GM18505 (cell line): ENCODE results near the gene FGF4.

Source experiments
- ATAC-seq: cut with Tn5 transposase; IDR thresholded peaks from one replicate; pipeline ENCODE4 v1.9.1; 2021; ENCODE audit not compliant: unreplicated experiment
- POLR2A ChIP-seq: IDR thresholded peaks from 4 replicates; pipeline ENCODE4 v1.6.1; 2011; ENCODE audit warnings: borderline replicate concordance; ENCODE audit not compliant: insufficient read depth, insufficient read length; ENCODE audit errors: extremely low read depth

FGF4 gene

DNA sequence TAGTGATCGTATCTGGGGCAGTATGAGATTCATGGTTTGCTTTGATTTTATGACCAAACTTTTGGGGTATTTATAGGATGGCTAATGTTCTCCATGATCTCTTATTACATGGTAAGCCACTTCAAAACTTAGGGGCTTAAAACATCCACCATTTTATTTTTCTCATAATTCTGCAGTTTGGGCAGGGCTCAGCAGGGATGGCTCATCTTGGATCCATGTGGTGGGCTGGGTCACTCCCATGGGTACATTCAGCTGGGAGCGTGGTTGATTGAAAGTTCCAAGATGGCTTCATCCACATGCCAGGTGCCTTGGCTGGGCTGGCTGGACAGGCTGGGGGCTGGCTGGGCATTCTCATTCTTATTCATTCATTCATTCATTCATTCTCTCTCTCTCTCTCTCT is 40.8 kb downstream of the FGF4 start:
- no peak for TF ChIP-seq POLR2A
- ATAC-seq: no peak

DNA sequence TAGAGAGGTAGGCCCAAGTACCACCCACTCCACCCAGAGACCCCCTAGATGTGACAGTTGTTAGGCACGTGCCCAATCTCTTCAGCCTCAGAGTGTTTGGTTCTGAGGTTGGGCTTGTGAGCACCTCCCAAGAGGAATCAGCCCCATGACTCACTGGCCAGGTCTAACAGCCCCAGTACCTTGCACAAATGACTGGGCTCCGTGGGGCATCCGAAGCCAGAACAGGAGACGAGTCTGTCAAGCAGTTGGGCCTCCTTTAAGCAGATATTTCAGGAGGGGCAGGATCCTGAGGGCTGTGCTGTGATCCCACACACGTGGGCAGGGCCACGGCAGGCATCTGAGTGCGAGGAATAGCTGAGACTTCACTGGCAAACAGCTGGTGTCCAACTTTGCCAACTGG is 42.2 kb downstream of the FGF4 start:
- no peak for ATAC-seq
- TF ChIP-seq POLR2A: no peak

DNA sequence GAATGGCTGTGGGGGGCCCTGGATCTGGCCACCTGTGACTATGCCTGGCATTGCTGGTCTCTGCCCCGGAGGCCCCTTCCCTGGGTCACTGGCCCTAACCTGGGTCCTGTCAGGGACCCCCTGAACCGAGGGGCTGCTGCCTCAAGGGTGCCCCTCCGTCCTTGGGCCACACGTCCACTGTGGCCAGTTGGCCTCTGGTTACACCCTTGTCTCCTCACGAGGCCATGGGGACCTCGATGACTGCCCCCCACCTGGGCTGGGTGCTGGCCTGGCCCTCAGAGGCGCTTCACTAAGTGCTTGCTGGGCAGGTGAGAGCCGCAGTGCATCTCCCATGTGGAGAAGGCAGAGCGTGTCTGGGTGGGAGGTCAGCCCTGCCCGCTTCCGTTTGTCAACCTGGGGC is 44.0 kb downstream of the FGF4 start:
- no peak for TF ChIP-seq POLR2A
- ATAC-seq: no peak

DNA sequence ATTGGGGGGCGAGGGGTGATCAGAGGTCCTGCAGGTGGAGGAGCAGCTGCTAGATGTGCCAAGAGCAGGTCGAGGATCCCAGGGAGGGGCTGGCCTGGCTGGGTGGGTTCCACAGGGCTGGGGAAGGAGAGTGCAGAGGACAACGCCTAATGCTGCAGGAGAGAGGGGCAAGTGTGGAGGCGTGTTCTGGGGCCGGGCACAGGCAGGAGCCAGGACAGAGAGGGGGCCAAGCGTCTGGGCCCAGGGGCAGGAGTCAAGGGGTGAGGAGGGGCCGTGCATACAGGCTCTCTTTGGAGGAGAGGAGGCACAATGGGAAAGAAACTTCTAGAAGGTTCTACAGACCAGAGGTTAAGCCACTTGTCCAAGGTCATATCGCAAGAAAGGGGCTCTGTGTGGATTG is 44.6 kb downstream of the FGF4 start:
- no peak for TF ChIP-seq POLR2A
- no peak for ATAC-seq

DNA sequence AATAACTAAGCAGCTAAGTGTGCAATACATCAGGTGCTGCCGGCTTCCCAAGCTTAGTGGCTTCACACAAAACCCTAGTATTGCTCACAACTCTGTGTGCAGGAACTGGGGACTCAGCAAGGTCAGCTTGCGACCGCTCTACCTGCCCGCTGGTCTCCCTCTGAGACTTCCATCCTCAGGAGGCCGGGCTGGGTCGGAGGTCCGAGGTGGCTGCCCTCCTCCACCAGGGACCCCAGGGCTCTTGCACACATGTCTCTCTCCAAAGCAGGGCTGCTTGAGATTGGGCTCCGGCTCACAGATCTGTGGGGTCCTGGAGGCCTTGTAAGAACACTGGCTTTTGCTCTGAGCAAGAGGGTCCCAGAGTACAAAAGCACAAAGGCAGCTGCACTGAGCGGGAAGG is 45.9 kb downstream of the FGF4 start:
- no peak for ATAC-seq
- TF ChIP-seq POLR2A: no peak

DNA sequence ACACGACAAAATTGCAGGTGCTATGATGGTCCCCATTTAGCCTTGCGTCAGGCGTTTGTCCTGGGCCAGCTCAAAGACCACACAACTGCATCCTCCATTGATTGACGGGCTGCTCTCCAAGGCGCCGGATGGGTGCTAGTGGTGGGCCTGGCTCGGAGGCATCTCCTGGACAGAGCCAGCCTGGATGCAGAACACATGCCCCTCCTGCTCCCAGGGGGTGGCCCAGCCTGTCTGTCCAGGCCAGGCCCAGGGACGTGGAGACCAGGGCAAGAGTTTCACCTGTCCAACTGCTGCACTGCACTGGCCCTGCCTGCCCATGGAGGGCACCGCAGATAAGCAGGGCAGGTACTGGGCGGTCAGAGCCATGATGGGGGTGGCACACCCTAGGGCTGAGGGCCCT is 47.9 kb downstream of the FGF4 start:
- TF ChIP-seq POLR2A: no peak
- ATAC-seq: no peak

DNA sequence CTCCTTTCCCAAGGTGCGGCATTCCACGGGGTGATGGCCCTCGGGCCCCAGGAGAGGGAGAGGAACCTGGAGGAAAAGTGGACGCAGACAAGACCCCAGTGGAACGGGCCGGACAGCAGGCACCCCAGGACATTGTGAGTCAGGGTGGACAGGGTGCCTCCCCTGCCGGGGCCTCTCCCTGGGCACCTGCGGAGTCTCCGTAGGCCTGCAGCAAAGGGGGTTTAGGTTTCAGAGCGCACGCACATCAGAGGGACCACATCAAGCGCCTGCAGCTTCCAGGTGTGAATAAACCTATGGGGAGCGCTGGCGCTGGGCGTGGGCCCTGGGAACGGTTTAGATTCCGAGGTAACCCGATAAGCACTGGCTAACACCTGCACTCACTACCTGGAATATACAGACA is 48.7 kb downstream of the FGF4 start:
- no peak for TF ChIP-seq POLR2A
- no peak for ATAC-seq

DNA sequence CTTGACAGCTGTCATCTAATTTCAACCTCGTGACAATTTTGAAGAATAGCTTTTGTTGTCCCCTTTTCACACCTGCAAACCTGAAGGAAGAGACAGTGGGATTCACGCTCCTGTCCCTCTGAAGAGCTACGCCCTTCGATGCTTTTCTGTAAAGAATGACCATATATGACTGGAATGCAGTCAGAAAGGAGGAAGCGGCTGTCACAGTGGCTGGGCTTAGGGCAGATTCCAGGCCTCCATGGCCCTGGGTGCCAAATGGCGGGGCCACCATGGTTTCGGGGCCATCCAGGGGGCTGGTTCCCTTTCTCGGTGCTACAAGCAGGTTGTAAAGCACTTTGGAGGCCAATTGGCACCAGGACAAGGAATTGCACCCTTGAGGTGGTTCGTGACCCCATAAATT is 49.1 kb downstream of the FGF4 start:
- TF ChIP-seq POLR2A: no peak
- no peak for ATAC-seq

DNA sequence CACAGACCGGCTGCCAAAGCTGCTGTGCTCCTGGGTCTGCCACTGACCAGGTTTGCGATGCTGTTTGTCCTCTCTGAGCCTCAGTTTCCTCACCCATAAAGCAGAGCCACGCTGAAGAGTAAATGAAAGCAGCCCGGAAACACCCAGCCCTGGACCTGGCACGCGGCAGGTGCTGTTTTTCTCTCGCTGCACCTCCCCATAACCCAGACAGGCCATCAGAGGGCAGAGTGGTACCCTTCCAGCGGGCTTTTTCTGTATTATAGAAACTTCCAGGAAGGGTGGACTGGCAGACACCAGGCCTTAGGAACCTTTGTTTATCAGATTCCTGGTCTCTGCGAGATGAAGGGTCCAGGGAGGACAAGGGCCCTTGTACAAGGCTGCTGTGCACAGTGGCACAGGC is 53.4 kb downstream of the FGF4 start:
- no peak for ATAC-seq
- TF ChIP-seq POLR2A: no peak

DNA sequence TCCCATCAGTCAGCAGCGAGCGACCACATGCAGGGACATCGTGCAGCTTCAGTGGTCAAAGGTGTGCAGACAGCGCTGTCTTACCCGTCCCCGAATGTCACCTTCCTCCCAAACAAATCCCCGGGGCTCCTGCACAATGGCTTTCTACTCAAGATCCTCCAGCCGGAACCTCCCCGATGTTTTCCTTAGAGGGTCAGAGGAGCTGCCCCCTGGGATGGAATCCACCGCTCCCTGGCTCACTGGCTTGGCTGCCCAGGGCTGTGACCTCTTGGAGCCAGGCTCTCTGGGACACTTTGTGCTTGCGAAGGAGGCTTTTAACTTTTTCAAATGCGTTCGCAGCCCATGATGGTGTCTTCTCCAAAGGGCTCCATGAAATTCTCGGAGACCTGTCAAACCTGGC is 54.0 kb downstream of the FGF4 start:
- no peak for ATAC-seq
- no peak for TF ChIP-seq POLR2A
